Inferior parietal cortex (tissue), 1 donor: ENCODE measurements around the gene ANKRD34C.
"Not testable (repeated sequence)": the region's sequence is repeated elsewhere in the genome, so short reads cannot be mapped to it uniquely, and the experiment has no call there.

Source experiments
- DNase-seq: peaks from one replicate; pipeline ENCODE4 v3.0.0-alpha.2; 2016; ENCODE audit errors: extremely low spot score

ANKRD34C gene

GRCh38 chr15:79310985-79311900, 28.7 kb downstream of the ANKRD34C start, which contains the start of gene TMED3:
TSS of gene TMED3 (plus strand) at chr15:79311112. CDS start at chr15:79311250, 138 bp downstream.
- DNase-seq = peak; percentile 72

- no peak for DNase-seq
Measured at GRCh38 chr15:79311901-79312553, 29.5 kb downstream of the ANKRD34C start.

GRCh38 chr15:79314186-79314585, 31.7 kb downstream of the ANKRD34C start:
- no peak for DNase-seq

DNA sequence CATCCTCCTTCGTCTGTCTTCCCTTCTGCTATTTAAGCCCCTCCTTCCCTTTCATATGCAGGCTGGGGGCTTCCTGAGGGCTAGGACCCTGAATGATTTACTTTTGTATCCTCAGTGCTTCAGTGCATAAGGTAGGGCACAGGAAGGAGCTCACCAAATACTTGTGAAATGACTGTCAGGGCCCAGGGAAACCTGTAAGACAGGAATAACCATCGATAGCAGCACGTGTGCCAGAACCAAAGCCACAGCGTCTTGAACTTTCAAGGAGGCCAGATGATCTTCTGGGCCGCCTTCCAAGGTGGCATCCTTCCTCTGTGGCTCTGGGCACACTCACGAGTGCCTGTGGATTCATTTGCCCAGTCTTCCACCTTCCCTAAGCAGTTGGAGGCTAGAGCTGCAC, 32.3 kb downstream of the ANKRD34C start:
- DNase-seq = no peak

DNA sequence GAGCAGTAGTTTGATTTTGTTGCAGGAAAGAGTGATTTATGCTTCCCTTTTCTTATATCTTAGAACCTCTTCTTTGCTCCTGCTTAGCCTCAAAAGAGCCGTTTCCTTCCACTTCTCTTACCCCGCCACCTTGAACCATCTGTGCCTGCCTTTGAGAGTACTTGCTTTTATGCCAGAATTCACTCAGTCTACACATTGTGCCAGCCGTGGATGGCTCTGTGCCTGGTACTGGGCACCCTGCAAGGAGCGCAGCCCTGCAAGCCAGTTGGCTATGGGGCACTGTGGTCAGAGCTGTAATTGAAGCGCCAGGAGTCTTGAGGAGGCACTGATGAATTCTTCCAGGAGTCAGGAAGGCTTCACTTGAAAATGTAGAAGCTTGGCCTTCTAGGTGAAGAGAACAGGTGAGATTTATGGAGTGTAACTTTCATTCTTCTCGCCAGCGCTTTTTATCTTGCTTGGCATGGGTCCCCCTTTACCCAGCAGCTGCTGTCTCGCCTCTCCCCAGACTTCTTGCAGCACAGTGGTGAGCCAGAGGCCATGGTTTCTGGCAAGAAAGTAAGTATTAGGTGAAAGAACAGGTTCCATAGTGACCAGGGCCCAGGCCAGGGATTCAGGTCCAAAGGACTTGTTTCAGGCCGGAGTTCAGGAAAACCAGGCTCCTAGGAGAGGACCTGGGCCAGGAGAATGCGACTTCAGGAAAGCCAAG, 33.3 kb downstream of the ANKRD34C start:
- peak; percentile 44 for DNase-seq

DNA sequence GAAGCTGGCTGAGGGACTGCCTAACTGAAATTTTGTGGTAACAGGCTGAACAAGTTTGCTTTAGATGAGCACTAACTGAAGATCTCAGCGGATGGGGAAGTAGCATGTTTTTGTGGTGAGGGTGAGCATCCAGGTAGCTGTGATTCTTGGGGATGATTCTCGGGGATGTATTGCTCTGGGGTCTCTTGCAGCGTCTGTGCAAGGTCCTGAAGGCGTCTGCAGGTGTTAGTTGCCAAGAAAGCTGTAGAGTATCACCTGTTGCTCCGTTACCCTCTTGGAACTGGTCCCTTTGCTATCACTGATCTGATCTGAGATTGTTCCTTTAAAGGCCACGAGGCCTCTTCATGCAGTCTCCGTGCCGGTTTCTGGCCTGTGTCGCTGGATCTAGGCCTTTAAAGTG, 34.3 kb downstream of the ANKRD34C start:
- no peak for DNase-seq

GRCh38 chr15:79319973-79320372, 37.5 kb downstream of the ANKRD34C start:
- DNase-seq = not testable (repeated sequence)

- DNase-seq = no peak
Measured at GRCh38 chr15:79321876-79322275, 39.4 kb downstream of the ANKRD34C start.

- DNase-seq = no peak
Measured at GRCh38 chr15:79322306-79322705, 39.8 kb downstream of the ANKRD34C start.

GRCh38 chr15:79322945-79323344, 40.4 kb downstream of the ANKRD34C start:
- DNase-seq = no peak

GRCh38 chr15:79329171-79329611, 46.7 kb downstream of the ANKRD34C start:
- DNase-seq = no peak
